DMS153 treated with DMSO at 0.1 percent for 48 hours (cell line): ENCODE measurements around the gene TMEM59.
"Not testable (repeated sequence)": the region's sequence is repeated elsewhere in the genome, so short reads cannot be mapped to it uniquely, and the experiment has no call there.

Source experiments
- DNase-seq: peaks from one replicate; lab custom pipeline; 2025; ENCODE audit not compliant: unreplicated experiment; lab: John Stamatoyannopoulos, UW

Gene TMEM59, protein sequence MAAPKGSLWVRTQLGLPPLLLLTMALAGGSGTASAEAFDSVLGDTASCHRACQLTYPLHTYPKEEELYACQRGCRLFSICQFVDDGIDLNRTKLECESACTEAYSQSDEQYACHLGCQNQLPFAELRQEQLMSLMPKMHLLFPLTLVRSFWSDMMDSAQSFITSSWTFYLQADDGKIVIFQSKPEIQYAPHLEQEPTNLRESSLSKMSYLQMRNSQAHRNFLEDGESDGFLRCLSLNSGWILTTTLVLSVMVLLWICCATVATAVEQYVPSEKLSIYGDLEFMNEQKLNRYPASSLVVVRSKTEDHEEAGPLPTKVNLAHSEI

DNA sequence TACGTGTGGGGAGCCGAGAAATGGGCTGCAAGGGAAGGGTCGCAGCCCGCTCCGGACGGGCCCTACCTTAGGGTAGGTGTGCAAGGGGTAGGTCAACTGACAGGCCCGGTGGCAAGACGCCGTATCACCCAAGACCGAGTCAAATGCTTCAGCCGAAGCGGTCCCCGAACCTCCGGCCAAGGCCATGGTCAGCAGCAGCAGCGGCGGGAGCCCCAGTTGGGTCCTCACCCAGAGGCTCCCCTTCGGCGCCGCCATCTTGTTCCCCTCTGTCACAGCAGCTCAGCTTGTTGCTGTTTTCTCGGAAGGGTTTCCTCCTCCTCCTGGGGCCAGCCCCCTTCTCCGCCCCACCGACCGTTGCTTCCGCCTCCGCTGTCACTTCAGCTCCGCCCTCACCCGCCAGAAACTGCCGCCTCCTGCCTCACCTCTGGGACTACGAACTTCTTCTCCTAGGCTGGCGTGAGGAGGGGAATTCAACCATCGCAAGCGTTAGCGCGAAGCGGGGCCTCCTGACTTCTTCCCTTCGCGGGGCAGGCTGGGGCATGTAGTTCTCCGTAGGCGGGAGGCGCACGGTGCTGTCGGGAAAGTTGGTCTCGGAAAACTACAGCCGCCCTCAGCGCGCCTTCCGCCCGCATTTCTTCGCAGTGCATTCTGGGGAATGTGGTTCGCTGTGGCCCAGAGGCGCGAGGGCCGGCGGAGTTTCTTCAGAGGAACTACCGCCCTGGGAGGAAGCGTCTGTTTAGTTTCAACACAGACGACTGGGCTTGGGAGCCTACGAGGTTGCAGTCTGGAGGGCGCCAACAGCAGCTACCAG is at the start of gene TMEM59, which contains the start of gene TCEANC2:
Gene TMEM59, minus strand, starts transcription at position 271 of the 811 bp plus-strand sequence. Its CDS starts 16 bp downstream, at position 255.
Gene TCEANC2, plus strand, starts transcription at position 675 of the 811 bp plus-strand sequence. CDS start 815 bp downstream, outside the sequence.
- peak; percentile 95 for DNase-seq

- DNase-seq, result no peak
Observed at GRCh38 chr1:54100500-54100899, 47.5 kb upstream of the TMEM59 start.

GRCh38 chr1:54099061-54099610 is 46.1 kb upstream of the TMEM59 start:
- no peak for DNase-seq

GRCh38 chr1:54096877-54097240 is 43.9 kb upstream of the TMEM59 start:
- DNase-seq, result no peak

DNA sequence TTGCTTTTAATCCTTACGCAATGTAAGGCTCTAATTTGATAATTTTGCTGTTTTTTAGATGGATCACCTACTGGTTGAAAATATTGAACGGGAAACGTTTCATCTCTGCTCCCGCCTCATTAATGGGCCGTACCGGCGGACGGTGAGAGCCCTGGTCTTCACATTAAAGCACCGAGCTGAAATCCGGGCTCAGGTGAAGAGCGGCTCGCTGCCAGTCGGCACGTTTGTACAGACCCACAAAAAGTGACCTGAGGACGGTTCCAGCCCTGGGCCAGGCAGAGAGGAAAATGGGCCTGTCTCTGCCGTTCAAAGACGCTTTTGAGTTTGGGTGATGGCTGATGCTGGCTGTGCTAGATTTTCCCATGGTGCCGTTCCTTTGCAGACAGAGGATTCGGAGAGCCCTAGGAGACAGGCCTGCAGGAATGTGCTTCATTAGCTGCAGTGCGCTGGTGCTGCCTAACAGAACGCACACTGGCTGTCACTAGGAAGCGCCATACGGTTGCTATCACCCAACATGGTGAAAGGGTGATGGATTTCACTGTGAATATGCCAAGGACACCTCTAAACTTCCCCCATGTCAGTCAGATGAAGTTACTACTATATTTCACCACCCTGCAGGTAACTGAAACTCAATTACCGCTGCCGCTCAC is 43.3 kb upstream of the TMEM59 start:
- no peak for DNase-seq

DNA sequence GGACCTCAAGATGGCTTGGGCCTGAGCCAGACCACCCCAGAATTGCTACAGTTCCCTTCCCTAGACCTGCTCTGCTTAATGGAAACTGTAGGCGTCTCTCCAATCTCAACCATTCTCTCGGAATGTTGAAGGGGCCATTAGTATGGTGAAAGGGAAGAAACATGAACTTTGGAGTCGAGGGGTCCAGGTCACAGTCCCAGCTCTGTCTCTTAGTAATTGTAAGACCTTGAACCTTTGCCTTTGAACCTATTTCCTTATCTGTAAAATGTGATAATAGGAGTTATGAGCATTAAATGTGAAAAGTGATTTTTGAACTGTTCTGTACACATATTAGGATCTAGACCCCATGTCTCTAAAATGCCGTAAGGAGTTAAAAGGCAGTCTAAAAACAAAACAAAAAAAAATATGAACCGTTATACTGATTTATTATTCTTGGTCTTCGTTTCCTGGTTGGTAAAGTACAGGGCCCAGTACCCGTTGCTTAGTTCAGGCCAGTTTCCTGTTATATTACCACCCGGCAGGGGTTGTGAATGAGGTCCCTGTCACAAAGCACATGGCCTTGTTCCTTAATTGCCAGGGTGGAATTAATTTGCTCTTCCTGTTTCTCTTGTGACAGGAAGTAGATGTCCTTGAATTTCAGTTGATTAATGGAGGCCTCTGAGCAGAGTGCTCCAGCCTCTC is 42.7 kb upstream of the TMEM59 start:
- peak; percentile 60 for DNase-seq

- not testable (repeated sequence) for DNase-seq
Observed at GRCh38 chr1:54094730-54095105, 41.7 kb upstream of the TMEM59 start.

DNA sequence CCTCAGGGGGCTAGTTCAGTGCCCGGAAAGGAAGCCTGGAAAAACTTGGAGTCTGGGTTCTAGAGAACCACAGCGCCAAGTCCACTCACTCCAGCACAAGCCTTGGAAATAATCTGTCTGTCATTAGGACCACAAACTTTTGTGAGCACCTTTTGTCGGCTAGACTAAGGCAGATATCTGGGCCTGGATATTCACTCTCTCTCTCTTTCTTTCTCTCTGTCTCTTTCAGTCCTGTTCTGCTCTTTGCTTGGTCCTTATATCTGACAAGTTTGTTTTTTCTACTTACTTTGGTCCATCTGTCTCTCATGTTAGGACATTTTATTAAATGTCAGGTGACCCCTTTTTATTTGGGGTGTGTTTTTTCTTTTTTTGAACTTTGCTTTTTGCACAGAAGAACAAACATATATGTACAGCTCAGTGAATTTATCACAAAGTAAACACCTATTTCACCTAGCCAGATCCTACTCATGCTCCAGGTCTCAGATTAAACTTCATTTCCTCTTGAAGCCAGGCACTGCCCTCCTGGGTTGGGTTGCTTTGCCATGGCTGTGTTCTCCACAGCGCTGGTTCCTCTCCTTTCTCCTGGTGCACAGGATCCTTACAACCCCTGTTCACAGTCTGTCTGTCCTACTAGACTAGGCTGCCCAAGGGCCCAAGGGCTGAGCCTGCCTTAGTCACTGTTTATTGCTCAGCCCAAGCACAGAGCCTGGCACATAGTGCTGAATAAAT is 41.2 kb upstream of the TMEM59 start:
- no peak for DNase-seq

- DNase-seq, result no peak
Observed at GRCh38 chr1:54091666-54092065, 38.7 kb upstream of the TMEM59 start.

GRCh38 chr1:54088385-54088784 is 35.4 kb upstream of the TMEM59 start:
- no peak for DNase-seq

- DNase-seq, result no peak
Observed at GRCh38 chr1:54086754-54087153, 33.8 kb upstream of the TMEM59 start.

GRCh38 chr1:54084794-54085193 is 31.8 kb upstream of the TMEM59 start:
- no peak for DNase-seq

GRCh38 chr1:54081306-54082270 is 28.6 kb upstream of the TMEM59 start:
- peak; percentile 49 for DNase-seq

GRCh38 chr1:54080598-54081049 is 27.6 kb upstream of the TMEM59 start:
- DNase-seq, result no peak

DNA sequence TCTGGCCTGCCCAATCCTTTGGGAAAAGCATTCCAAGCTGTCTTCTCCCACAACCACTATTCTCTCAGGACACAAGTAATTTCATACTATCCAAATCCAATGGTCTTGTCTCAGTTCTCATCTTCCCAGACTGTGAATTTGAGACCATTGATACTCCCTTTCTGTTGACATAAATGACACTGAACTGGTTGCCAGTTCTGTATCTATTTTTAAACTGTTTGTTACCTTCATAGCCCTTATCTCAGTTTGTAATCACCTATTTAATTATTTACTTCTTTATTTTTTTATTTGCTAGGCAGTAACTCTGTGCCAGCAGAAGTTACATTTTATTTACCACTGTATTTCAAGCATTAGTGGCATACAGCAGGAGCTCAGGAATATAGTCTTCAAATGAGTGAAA is 24.4 kb upstream of the TMEM59 start:
- DNase-seq, result no peak

GRCh38 chr1:54070171-54070837 is 17.3 kb upstream of the TMEM59 start:
- peak; percentile 84 for DNase-seq

GRCh38 chr1:54069791-54070170 is 16.8 kb upstream of the TMEM59 start:
- no peak for DNase-seq

GRCh38 chr1:54064299-54064698 is 11.3 kb upstream of the TMEM59 start:
- no peak for DNase-seq

DNA sequence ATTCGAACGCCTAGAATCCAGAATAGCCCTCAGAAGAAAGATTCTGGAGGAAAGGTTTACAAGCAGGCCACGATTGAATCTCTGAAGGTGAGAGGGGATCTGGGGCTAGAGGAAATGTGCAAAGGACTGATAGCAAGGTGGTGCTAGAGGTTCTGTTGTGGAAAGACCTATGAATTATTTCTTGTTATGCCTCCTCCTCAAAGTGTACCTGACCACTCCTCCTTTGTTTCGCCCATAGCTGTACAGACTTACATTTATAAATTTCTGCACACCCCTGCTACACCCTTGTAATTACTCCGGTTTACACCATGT is 1.4 kb upstream of the TMEM59 start:
- no peak for DNase-seq
